HCT116 (cell line): ENCODE results near the gene ANKRD13B. TPM values are rescaled to one million over a fixed set of nuclear protein-coding genes. Genes with fewer than 3 reads are reported as not detected.

ENCODE experiments used
- ATAC-seq: fragments of 200-7000 bp; cut with Tn5 transposase; 2 replicates; pipeline ENCODE4 v1.9.1; 2020; ENCODE audit warnings: mild to moderate bottlenecking, moderate library complexity
- BruUV-seq: library from RNA; stranded (reverse); fragments of 400-500 nt; replicated peaks from 2 replicates; lab custom pipeline; 2021; lab: Mats Ljungman, UMichigan
- CTCF ChIA-PET: fragments of 300-600 bp; sonication (Branson Sonifier 250); formaldehyde crosslinking; loops from one replicate; lab custom pipeline; 2021; ENCODE audit warnings: antibody characterized with exemption; lab: Charles Lee
- POLR2A ChIA-PET: fragments of 300-600, 350-600 bp; sonication (Branson Sonifier 250); formaldehyde crosslinking; loops from one replicate; lab custom pipeline; 2021; ENCODE audit warnings: antibody characterized with exemption; lab: Charles Lee
- RAD21 ChIA-PET, 2 experiments: fragments of 300-600 bp; sonication (Branson Sonifier 250); formaldehyde crosslinking; loops; one replicate each; lab custom pipeline; 2023; ENCODE audit warnings: low total read pairs in 2 of 2; ENCODE audit not compliant: uncharacterized antibody in 2 of 2, unreplicated experiment in 2 of 2, low non-redundant PET in 1 of 2; lab: Charles Lee
- DNase-seq: peaks from one replicate; pipeline ENCODE4 v3.0.0-alpha.2; 2010; ENCODE audit warnings: low read depth, low spot score
- H2AFZ ChIP-seq: fragments of 200-600 bp; shearing (Covaris generic), sonication (generic); 2 replicates; pipeline ENCODE4 v1.6.1; 2017; ENCODE audit warnings: low read depth, mixed run types, mixed read lengths, antibody characterized with exemption, low read length; ENCODE audit not compliant: poor library complexity, severe bottlenecking
- H3K27ac ChIP-seq: 2 replicates; pipeline ENCODE4 v1.5.1; 2012; ENCODE audit warnings: low read depth, low read length
- H3K27me3 ChIP-seq: fragments of 200-600 bp; sonication (generic); 2 replicates; pipeline ENCODE4 v1.6.1; 2016; ENCODE audit warnings: mixed run types, low read length, mixed read lengths; ENCODE audit not compliant: insufficient read depth
- H3K36me3 ChIP-seq, 2 experiments: fragments of 200-500 bp in 1 of 2; fragments of 200-600 bp in 1 of 2; sonication (Bioruptor generic) in 1 of 2; sonication (generic) in 1 of 2; 2 replicates each; pipeline versions ENCODE4 v1.5.1 to v1.6.1; 2014 to 2016; ENCODE audit warnings: low read length in 2 of 2, inconsistent platforms in 1 of 2, mixed read lengths in 1 of 2, mixed run types in 1 of 2; ENCODE audit not compliant: insufficient read depth in 2 of 2, control insufficient read depth in 1 of 2
- H3K4me1 ChIP-seq, 2 experiments: fragments of 200-600 bp in 1 of 2; sonication (generic) in 1 of 2; 2 replicates each; pipeline versions ENCODE4 v1.5.1 to v1.6.1; 2012 to 2017; ENCODE audit warnings: low read length in 2 of 2, inconsistent platforms in 1 of 2, mild to moderate bottlenecking in 1 of 2, mixed read lengths in 1 of 2, mixed run types in 1 of 2, moderate library complexity in 1 of 2; ENCODE audit not compliant: insufficient read depth in 2 of 2, control insufficient read depth in 1 of 2
- H3K4me2 ChIP-seq: fragments of 200-600 bp; sonication (generic); 2 replicates; pipeline ENCODE4 v1.6.1; 2017; ENCODE audit warnings: mixed run types, low read length, mixed read lengths
- H3K4me3 ChIP-seq, 2 experiments: fragments of 200-600 bp in 1 of 2; sonication (generic) in 1 of 2; replicated peaks in 1 of 2; 2 replicates each; pipeline ENCODE4 v1.5.1; 2011 to 2016; ENCODE audit warnings: low read length in 2 of 2, control low read depth in 1 of 2, low read depth in 1 of 2, mild to moderate bottlenecking in 1 of 2, mixed read lengths in 1 of 2, mixed run types in 1 of 2
- H3K79me2 ChIP-seq: fragments of 200-600 bp; sonication (generic); 2 replicates; pipeline ENCODE4 v1.6.1; 2017; ENCODE audit warnings: mild to moderate bottlenecking, mixed run types, low read length, moderate library complexity, mixed read lengths; ENCODE audit not compliant: insufficient read depth
- H3K9ac ChIP-seq: fragments of 200-600 bp; sonication (generic); 2 replicates; pipeline ENCODE4 v1.6.1; 2016; ENCODE audit warnings: low read length, mixed read lengths
- H3K9me2 ChIP-seq: fragments of 200-600 bp; sonication (generic), shearing (Covaris generic); 2 replicates; pipeline ENCODE4 v1.6.1; 2017; ENCODE audit warnings: mixed run types, mild to moderate bottlenecking, moderate library complexity; ENCODE audit not compliant: insufficient read depth
- H3K9me3 ChIP-seq, 2 experiments: fragments of 200-500 bp in 1 of 2; fragments of 200-600 bp in 1 of 2; sonication (Bioruptor generic) in 1 of 2; sonication (generic) in 1 of 2; 2 replicates each; pipeline ENCODE4 v1.6.1; 2014 to 2017; ENCODE audit warnings: low read length in 2 of 2, mixed read lengths in 2 of 2, inconsistent platforms in 1 of 2, low read depth in 1 of 2, mild to moderate bottlenecking in 1 of 2, mixed run types in 1 of 2, moderate library complexity in 1 of 2; ENCODE audit not compliant: control insufficient read depth in 1 of 2, insufficient read depth in 1 of 2
- H4K20me1 ChIP-seq: fragments of 200-600 bp; sonication (generic), shearing (Covaris generic); 2 replicates; pipeline ENCODE4 v1.6.1; 2017; ENCODE audit warnings: mixed run types, mild to moderate bottlenecking, moderate library complexity; ENCODE audit not compliant: insufficient read depth
- CTCF ChIP-seq, 3 experiments: fragments of 200-600 bp in 1 of 3; sonication (generic) in 1 of 3; IDR thresholded peaks in 2 of 3; conservative IDR thresholded peaks in 1 of 3; 2 replicates each; pipeline ENCODE4 v1.5.1; 2012 to 2017; ENCODE audit warnings: low read depth in 2 of 3, low read length in 2 of 3, antibody characterized with exemption in 1 of 3, borderline replicate concordance in 1 of 3, control low read depth in 1 of 3, mild to moderate bottlenecking in 1 of 3, mixed read lengths in 1 of 3, mixed run types in 1 of 3, moderate library complexity in 1 of 3; ENCODE audit not compliant: insufficient read depth in 1 of 3
- EZH2 ChIP-seq: fragments of 200-600 bp; sonication (generic); IDR thresholded peaks from 2 replicates; pipeline ENCODE4 v1.6.1; 2017; ENCODE audit warnings: antibody characterized with exemption, mixed run types
- FOSL1 ChIP-seq: IDR thresholded peaks from 2 replicates; pipeline ENCODE4 v1.6.1; 2012; ENCODE audit warnings: low read depth
- JUND ChIP-seq: IDR thresholded peaks from 2 replicates; pipeline ENCODE4 v1.6.1; 2012
- POLR2A ChIP-seq: IDR thresholded peaks from 2 replicates; pipeline ENCODE4 v1.7.0; 2011; ENCODE audit warnings: borderline replicate concordance; ENCODE audit not compliant: insufficient read depth, insufficient read length; ENCODE audit errors: extremely low read depth
- POLR2AphosphoS5 ChIP-seq: IDR thresholded peaks from 2 replicates; pipeline ENCODE4 v1.6.1; 2011; ENCODE audit warnings: mild to moderate bottlenecking, low read depth, low read length, moderate library complexity
- RAD21 ChIP-seq: IDR thresholded peaks from 2 replicates; pipeline ENCODE4 v1.6.1; 2012; ENCODE audit warnings: low read depth, mild to moderate bottlenecking
- SP1 ChIP-seq: IDR thresholded peaks from 2 replicates; pipeline ENCODE4 v1.6.1; 2012; ENCODE audit warnings: low read depth
- TCF7L2 ChIP-seq: IDR thresholded peaks from 2 replicates; pipeline ENCODE4 v1.7.0; 2011; ENCODE audit warnings: borderline replicate concordance, inconsistent platforms; ENCODE audit not compliant: insufficient read depth, insufficient read length; ENCODE audit errors: extremely low read depth
- ZFX ChIP-seq: fragments of 450-650 bp; IDR thresholded peaks from 2 replicates; pipeline ENCODE4 v1.6.1; 2017
- intact Hi-C: fragments of 100-400 bp; cut with micrococcal nuclease; formaldehyde crosslinking; loops from 2 replicates; pipeline ENCODE4 v1.10.0; 2022
- total RNA-seq: library from RNA; stranded (reverse); gene quantifications from one replicate; pipeline ENCODE4 v1.2.1, GENCODE V29; 2021; ENCODE audit not compliant: unreplicated experiment
- TF ChIP-seq, protein P1 (sequence below): IDR thresholded peaks from 2 replicates; pipeline ENCODE4 v1.6.1; 2011; ENCODE audit warnings: mild to moderate bottlenecking, low read length, moderate library complexity; ENCODE audit not compliant: insufficient replicate concordance; ENCODE audit errors: extremely low read depth
- TF ChIP-seq, protein P2 (sequence below): IDR thresholded peaks from 2 replicates; pipeline ENCODE4 v1.6.1; 2012

ANKRD13B gene
- total RNA-seq, 1 experiment from 2014 or later, result 27.4 TPM

DNA sequence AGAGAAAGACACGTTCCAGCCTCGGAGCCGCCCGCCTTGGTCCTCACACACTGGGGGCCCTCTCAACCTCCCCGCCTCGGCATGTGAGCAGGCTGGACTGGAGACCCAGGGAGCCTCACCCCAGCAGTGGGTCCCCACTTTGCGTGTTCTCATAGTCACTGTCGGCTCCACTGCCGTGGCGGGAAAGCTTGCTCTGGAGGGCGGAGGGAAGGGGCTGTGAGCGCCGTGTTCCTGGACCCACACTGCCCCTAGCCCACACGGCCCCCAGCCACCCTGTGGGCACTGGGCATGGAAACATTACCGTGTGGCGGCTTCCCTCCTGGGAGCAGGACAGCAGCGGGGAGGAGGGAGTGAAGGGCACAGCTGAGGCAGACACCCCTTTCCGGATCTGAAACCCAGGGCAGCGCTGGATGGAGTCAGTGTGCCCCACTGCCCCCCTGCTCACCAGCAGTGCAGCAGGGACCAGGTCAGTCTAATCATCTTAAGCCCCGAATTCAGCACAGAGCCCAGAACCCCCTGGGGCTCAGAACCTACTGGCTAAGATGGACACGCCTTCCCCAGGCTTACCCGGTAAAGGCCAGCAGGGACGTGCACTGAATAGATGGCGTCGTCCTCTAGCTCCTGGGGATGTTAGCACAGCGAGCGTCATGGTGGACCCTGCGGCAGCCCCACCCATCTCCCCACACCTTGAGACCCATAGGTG is 17.3 kb upstream of the ANKRD13B start:
- no TSS peak for BruUV-seq
- CTCF ChIA-PET, result interaction anchor here (1.1 to 1.6 kb wide), 2 partner anchors 15 to 17 kb away, joined by 3 read pairs; no protein-coding TSS in a partner anchor
- intact Hi-C loops, result no loop called here
- no peaks in the 10 kb centered on the region for H3K9me2 ChIP-seq
- DNase-seq, result no peak
- TF ChIP-seq JUND (no peak), RAD21 (no peak), EZH2 (no peak), CTCF (IDR thresholded peaks at IDR 0.05 in 2 of 3, conservative IDR thresholded peaks at IDR 0.05 in 1 of 3; ENCODE audit: borderline replicate concordance in 1 of 3, insufficient read depth in 1 of 3, low read depth in 2 of 3, low read length in 2 of 3) (no peak), ZFX (no peak), POLR2A (no peak), FOSL1 (no peak), SP1 (no peak), TCF7L2 (no peak), POLR2AphosphoS5 (no peak)
- TF ChIP-seq, protein P1, sequence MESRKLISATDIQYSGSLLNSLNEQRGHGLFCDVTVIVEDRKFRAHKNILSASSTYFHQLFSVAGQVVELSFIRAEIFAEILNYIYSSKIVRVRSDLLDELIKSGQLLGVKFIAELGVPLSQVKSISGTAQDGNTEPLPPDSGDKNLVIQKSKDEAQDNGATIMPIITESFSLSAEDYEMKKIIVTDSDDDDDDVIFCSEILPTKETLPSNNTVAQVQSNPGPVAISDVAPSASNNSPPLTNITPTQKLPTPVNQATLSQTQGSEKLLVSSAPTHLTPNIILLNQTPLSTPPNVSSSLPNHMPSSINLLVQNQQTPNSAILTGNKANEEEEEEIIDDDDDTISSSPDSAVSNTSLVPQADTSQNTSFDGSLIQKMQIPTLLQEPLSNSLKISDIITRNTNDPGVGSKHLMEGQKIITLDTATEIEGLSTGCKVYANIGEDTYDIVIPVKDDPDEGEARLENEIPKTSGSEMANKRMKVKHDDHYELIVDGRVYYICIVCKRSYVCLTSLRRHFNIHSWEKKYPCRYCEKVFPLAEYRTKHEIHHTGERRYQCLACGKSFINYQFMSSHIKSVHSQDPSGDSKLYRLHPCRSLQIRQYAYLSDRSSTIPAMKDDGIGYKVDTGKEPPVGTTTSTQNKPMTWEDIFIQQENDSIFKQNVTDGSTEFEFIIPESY, result no peak
- TF ChIP-seq, protein P2, sequence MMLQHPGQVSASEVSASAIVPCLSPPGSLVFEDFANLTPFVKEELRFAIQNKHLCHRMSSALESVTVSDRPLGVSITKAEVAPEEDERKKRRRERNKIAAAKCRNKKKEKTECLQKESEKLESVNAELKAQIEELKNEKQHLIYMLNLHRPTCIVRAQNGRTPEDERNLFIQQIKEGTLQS, result no peak
- TF ChIP-seq, all 23 proteins: peak for 0
- H3K27me3 ChIP-seq, result no peaks in the 10 kb centered on the region
- no peaks in the 10 kb centered on the region for H3K79me2 ChIP-seq
- H3K9me3 ChIP-seq, result no peaks in the 10 kb centered on the region
- H4K20me1 ChIP-seq, result no peaks in the 10 kb centered on the region
- H3K27ac ChIP-seq, result no peak overlapping the region
- H3K4me3 ChIP-seq, result no peak overlapping the region
- peaks cover 0 to 5% of the 10 kb centered on the region in 2 experiments; a peak in 2 of 4 replicates for H3K4me1 ChIP-seq
- no peak overlapping the region for H3K9ac ChIP-seq
- H3K4me2 ChIP-seq, result no peak overlapping the region
- H2AFZ ChIP-seq, result no peak overlapping the region
- no peak for ATAC-seq
- POLR2A ChIA-PET, result no interaction called here
- peaks cover 6 to 9% of the 10 kb centered on the region in 2 experiments; a peak in 2 of 4 replicates for H3K36me3 ChIP-seq
- RAD21 ChIA-PET, result no interaction called here
